PC-3 (cell line): ENCODE measurements around the gene MS4A15. TPM values are rescaled to one million over a fixed set of nuclear protein-coding genes. Genes with fewer than 3 reads are reported as not detected.

Source experiments
- ATAC-seq: fragments of 200-7000 bp; cut with Tn5 transposase; 2 replicates; pipeline ENCODE4 v1.9.1; 2020; ENCODE audit warnings: mild to moderate bottlenecking, moderate library complexity
- BruUV-seq: library from RNA; stranded (reverse); fragments of 400-500 nt; replicated peaks from 2 replicates; lab custom pipeline; 2021; lab: Mats Ljungman, UMichigan
- CTCF ChIA-PET: fragments of 300-600 bp; sonication (Branson Sonifier 250); formaldehyde crosslinking; loops from one replicate; lab custom pipeline; 2022; ENCODE audit warnings: antibody characterized with exemption; lab: Charles Lee
- POLR2A ChIA-PET: fragments of 300-600 bp; sonication (Branson Sonifier 250); formaldehyde crosslinking; loops from one replicate; lab custom pipeline; 2022; ENCODE audit warnings: antibody characterized with exemption; ENCODE audit not compliant: unreplicated experiment; lab: Charles Lee
- DNase-seq: peaks from one replicate; pipeline ENCODE4 v3.0.0-alpha.2; 2015
- H2AFZ ChIP-seq: fragments of 300-600 bp; sonication (generic); 2 replicates; pipeline ENCODE4 v1.6.0; 2016; ENCODE audit warnings: antibody characterized with exemption, low read length
- H3F3A ChIP-seq: fragments of 300-600 bp; sonication (generic); one replicate; pipeline ENCODE4 v1.6.0; 2017; ENCODE audit warnings: antibody characterized with exemption, low read length, control low read depth, mild to moderate bottlenecking; ENCODE audit not compliant: unreplicated experiment
- H3K27ac ChIP-seq: fragments of 300-600 bp; sonication (generic); 2 replicates; pipeline ENCODE4 v1.5.1; 2016; ENCODE audit warnings: mild to moderate bottlenecking, low read length
- H3K27me3 ChIP-seq: fragments of 300-600 bp; sonication (generic); 2 replicates; pipeline ENCODE4 v1.6.1; 2016; ENCODE audit warnings: low read length, mixed read lengths
- H3K36me3 ChIP-seq: fragments of 300-600 bp; sonication (generic); 2 replicates; pipeline ENCODE4 v1.6.1; 2016; ENCODE audit warnings: low read depth, mixed run types, low read length, mixed read lengths
- H3K4me1 ChIP-seq: fragments of 300-600 bp; sonication (generic); 2 replicates; pipeline ENCODE4 v1.5.1; 2016; ENCODE audit warnings: low read length; ENCODE audit not compliant: insufficient read depth
- H3K4me2 ChIP-seq: fragments of 300-600 bp; sonication (generic); 2 replicates; pipeline ENCODE4 v1.6.0; 2016; ENCODE audit warnings: low read length
- H3K4me3 ChIP-seq: fragments of 300-600 bp; sonication (generic); 2 replicates; pipeline ENCODE4 v1.5.1; 2016; ENCODE audit warnings: mild to moderate bottlenecking, low read length, mixed read lengths
- H3K79me2 ChIP-seq: fragments of 300-600 bp; sonication (generic); 2 replicates; pipeline ENCODE4 v1.6.1; 2017; ENCODE audit warnings: low read length, mixed read lengths
- H3K9ac ChIP-seq: fragments of 300-600 bp; sonication (generic); 2 replicates; pipeline ENCODE4 v1.6.0; 2016; ENCODE audit warnings: mild to moderate bottlenecking, low read length
- H3K9me2 ChIP-seq: fragments of 300-600 bp; sonication (generic); replicated peaks from 2 replicates; pipeline ENCODE4 v1.6.1; 2016; ENCODE audit warnings: mixed run types, low read length, mixed read lengths
- H3K9me3 ChIP-seq: fragments of 300-600 bp; sonication (generic); 2 replicates; pipeline ENCODE4 v1.6.1; 2016; ENCODE audit warnings: low read length, mixed read lengths
- H4K20me1 ChIP-seq: fragments of 300-600 bp; sonication (generic); 2 replicates; pipeline ENCODE4 v1.6.1; 2016; ENCODE audit warnings: low read length, mixed read lengths
- CTCF ChIP-seq: fragments of 300-600 bp; sonication (generic); conservative IDR thresholded peaks from 2 replicates; pipeline ENCODE4 v1.5.1; 2017; ENCODE audit warnings: antibody characterized with exemption, low read depth, mild to moderate bottlenecking, low read length
- EZH2 ChIP-seq: fragments of 300-600 bp; sonication (generic); IDR thresholded peaks from one replicate; pipeline ENCODE4 v1.6.1; 2017; ENCODE audit warnings: antibody characterized with exemption, mild to moderate bottlenecking, low read length; ENCODE audit not compliant: unreplicated experiment
- EZH2phosphoT487 ChIP-seq: fragments of 300-600 bp; sonication (generic); IDR thresholded peaks from 2 replicates; pipeline ENCODE4 v1.6.1; 2018; ENCODE audit warnings: mild to moderate bottlenecking, antibody characterized with exemption, low read length, borderline replicate concordance
- intact Hi-C: fragments of 100-400 bp; cut with micrococcal nuclease; formaldehyde crosslinking; loops from 2 replicates; pipeline ENCODE4 v1.9.0; 2023
- total RNA-seq: library from RNA; depleted of rRNA; stranded (reverse); fragments of >200 nt; gene quantifications from 2 replicates; pipeline ENCODE4 v1.2.3, GENCODE V29; 2014

Gene MS4A15
- total RNA-seq, 1 experiment from 2014 or later, result not detected

- no peak overlapping the region for H3K27ac ChIP-seq
- no TSS peak for BruUV-seq
- H3K79me2 ChIP-seq, result no peaks in the 10 kb centered on the region
- no peaks in the 10 kb centered on the region for H3K36me3 ChIP-seq
- no peak overlapping the region for H2AFZ ChIP-seq
- ChIA-PET POLR2A (no interaction called here), CTCF (no interaction called here)
- no peak overlapping the region for H3K4me3 ChIP-seq
- peaks cover 10% of the 10 kb centered on the region for H3K4me1 ChIP-seq
- H3K9me3 ChIP-seq, result no peaks in the 10 kb centered on the region
- peaks cover 56% of the 10 kb centered on the region for H3K27me3 ChIP-seq
- H3K9me2 ChIP-seq, result no peaks in the 10 kb centered on the region
- ATAC-seq (no peak), DNase-seq (no peak)
- no peak overlapping the region for H3K9ac ChIP-seq
- TF ChIP-seq CTCF, result no peak
- TF ChIP-seq EZH2phosphoT487, result no peak
- no peak for TF ChIP-seq EZH2
- intact Hi-C loops, result loop anchor here (5.0 kb wide), 1 partner anchor 494 kb away; no protein-coding TSS in a partner anchor
- H3K4me2 ChIP-seq, result no peak overlapping the region
- H3F3A ChIP-seq, result no peaks in the 10 kb centered on the region
- H4K20me1 ChIP-seq, result no peaks in the 10 kb centered on the region
These were observed 4.9 kb downstream of the MS4A15 start for GRCh38 chr11:60761436-60762190.

GRCh38 chr11:60762851-60763691, 6.4 kb downstream of the MS4A15 start:
- H3K9me2 ChIP-seq, result no peaks in the 10 kb centered on the region
- no peak overlapping the region for H3K4me3 ChIP-seq
- H4K20me1 ChIP-seq, result no peaks in the 10 kb centered on the region
- H3F3A ChIP-seq, result no peaks in the 10 kb centered on the region
- no TSS peak for BruUV-seq
- peaks cover 44% of the 10 kb centered on the region for H3K27me3 ChIP-seq
- TF ChIP-seq EZH2phosphoT487 (no peak), CTCF (peak; percentile 61), EZH2 (no peak)
- H3K9ac ChIP-seq, result no peak overlapping the region
- H3K4me2 ChIP-seq, result no peak overlapping the region
- H3K4me1 ChIP-seq, result peaks cover 10% of the 10 kb centered on the region
- H3K36me3 ChIP-seq, result no peaks in the 10 kb centered on the region
- POLR2A ChIA-PET, result no interaction called here
- H3K9me3 ChIP-seq, result no peaks in the 10 kb centered on the region
- CTCF ChIA-PET, result interaction anchor here (0.5 to 1.3 kb wide), 5 partner anchors 9 to 65 kb away, joined by 3 to 7 read pairs (median 4); no protein-coding TSS in a partner anchor
- no peak overlapping the region for H3K27ac ChIP-seq
- peak; percentile 51 for DNase-seq
- ATAC-seq, result no peak
- no peaks in the 10 kb centered on the region for H3K79me2 ChIP-seq
- no peak overlapping the region for H2AFZ ChIP-seq
- intact Hi-C loops, result loop anchor here (5.0 kb wide), 1 partner anchor 496 kb away; no protein-coding TSS in a partner anchor
